Measurements from ENCODE around the gene SLC27A2.

SLC27A2 gene

DNA sequence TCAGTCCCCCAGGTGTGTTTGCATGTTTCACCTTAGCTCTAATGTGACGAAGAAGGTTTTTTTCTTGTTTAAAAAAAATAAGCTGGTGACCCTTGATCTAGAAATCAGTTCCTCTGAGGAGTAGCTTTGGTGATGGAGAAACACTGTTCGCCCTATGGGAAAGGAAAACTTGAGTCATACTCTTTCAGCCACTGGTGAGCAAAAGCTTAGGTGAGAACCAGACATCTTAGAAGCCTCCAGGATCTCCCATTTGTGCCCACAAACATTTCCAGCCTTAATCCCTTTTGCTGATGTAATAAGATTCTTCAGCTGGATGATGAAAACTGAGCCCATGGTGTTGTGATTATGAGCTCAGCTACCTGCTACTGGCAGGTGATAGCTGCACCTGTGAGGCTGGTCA is 37.8 kb downstream of the SLC27A2 start:
- no peak for TF ChIP-seq ZFX (IDR thresholded peaks at IDR 0.05; ENCODE audit: borderline replicate concordance)
- TF ChIP-seq, protein P1, sequence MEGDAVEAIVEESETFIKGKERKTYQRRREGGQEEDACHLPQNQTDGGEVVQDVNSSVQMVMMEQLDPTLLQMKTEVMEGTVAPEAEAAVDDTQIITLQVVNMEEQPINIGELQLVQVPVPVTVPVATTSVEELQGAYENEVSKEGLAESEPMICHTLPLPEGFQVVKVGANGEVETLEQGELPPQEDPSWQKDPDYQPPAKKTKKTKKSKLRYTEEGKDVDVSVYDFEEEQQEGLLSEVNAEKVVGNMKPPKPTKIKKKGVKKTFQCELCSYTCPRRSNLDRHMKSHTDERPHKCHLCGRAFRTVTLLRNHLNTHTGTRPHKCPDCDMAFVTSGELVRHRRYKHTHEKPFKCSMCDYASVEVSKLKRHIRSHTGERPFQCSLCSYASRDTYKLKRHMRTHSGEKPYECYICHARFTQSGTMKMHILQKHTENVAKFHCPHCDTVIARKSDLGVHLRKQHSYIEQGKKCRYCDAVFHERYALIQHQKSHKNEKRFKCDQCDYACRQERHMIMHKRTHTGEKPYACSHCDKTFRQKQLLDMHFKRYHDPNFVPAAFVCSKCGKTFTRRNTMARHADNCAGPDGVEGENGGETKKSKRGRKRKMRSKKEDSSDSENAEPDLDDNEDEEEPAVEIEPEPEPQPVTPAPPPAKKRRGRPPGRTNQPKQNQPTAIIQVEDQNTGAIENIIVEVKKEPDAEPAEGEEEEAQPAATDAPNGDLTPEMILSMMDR (IDR thresholded peaks at IDR 0.05) = no peak
- H3K27ac ChIP-seq = no peak overlapping the region

DNA sequence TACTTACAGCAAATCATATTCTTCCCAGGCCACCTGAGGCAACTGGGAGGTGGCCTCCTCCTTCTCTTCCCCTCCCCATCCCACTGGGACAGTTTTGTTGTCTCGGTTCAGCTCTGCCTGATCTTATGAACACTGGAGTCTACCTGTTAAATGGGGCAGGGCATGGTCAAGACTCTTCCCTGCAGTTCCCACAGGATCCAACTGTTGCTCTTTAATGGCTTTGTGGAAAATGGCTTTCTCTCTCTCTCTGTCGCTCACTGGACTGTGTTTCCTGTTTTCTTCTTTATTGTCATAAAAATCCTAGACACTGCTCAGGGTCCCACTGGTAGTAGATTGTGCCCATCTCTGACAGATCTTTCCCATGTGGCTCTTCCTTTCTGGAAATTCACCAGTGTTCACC is 40.2 kb downstream of the SLC27A2 start:
- no peak overlapping the region for H3K27ac ChIP-seq
- TF ChIP-seq, protein P1 (IDR thresholded peaks at IDR 0.05) = no peak
- no peak for TF ChIP-seq ZFX (IDR thresholded peaks at IDR 0.05; ENCODE audit: borderline replicate concordance)

DNA sequence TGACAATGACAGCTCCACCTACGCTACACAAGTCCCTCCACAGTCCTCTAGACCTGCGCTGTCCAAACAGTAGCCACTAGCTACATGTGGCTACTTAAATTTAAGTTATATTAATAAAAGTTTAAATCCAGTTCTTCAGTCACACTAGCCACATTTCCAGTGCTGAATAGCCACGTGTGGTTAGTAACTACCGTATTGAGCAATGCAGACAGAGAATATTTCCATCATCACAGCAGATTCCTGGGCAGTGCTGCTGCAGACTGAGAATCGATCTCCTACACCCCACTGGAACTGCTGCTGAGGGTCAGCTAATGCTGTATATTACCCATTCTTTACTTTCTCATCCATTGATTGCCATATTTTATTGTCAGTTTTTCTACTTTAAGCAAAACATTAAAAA is 42.6 kb downstream of the SLC27A2 start:
- H3K27ac ChIP-seq = no peak overlapping the region
- no peak for TF ChIP-seq ZFX (IDR thresholded peaks at IDR 0.05; ENCODE audit: borderline replicate concordance)
- TF ChIP-seq, protein P1 (IDR thresholded peaks at IDR 0.05) = no peak

DNA sequence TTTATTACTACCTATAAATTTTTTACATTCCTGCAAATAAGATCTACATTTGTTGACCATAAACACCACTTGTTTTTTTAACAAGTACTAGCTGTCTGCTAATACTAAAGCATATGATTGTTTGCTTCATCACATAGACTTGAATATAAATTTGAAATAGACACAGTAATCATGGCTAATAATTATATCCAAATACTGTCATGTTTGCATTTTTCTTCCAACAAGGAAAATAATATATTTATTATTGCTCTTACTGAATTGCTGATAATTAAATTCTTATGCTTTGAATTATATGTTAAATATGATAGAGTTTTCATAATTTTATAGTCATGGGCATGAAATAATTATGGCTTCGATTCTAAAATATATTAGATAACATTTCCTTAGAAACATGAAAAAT is 43.1 kb downstream of the SLC27A2 start:
- H3K27ac ChIP-seq = no peak overlapping the region
- TF ChIP-seq, protein P1 (IDR thresholded peaks at IDR 0.05) = no peak
- no peak for TF ChIP-seq ZFX (IDR thresholded peaks at IDR 0.05; ENCODE audit: borderline replicate concordance)

DNA sequence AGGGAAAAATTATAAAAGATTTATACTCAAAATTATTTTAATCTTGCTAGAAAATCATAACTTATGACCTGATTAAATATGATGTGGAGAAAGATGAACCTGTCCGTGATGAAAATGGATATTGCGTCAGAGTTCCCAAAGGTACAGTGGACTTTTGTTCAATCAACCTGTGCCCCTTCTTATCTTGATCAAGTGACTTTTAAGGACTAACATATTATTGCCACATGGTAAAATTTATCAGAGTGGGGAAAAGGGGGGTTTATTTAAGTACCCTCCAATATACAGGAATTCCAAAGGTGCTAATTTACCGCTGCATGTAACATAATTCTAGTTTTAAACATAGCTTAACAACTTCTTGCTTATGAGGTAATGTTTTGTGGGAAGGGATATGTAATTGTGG is 43.9 kb downstream of the SLC27A2 start:
- TF ChIP-seq ZFX (IDR thresholded peaks at IDR 0.05; ENCODE audit: borderline replicate concordance) = no peak
- TF ChIP-seq, protein P1 (IDR thresholded peaks at IDR 0.05) = no peak
- no peak overlapping the region for H3K27ac ChIP-seq

DNA sequence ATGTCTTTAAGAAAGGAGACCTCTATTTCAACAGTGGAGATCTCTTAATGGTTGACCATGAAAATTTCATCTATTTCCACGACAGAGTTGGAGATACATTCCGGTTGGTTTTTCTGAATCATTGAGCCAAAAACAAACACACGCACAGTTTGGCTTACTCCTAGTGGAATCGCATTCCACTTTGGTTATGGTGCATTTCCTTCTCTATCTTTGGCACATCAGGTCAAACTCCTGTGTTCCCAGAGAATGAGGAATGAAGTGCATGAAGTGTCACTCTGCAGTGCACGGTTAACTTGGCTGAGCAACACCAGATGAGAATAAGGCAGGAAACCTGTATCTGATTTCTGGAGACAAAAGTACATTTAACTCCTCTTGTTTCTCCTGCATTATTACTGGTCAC is 45.1 kb downstream of the SLC27A2 start:
- TF ChIP-seq, protein P1 (IDR thresholded peaks at IDR 0.05) = no peak
- TF ChIP-seq ZFX (IDR thresholded peaks at IDR 0.05; ENCODE audit: borderline replicate concordance) = no peak
- no peak overlapping the region for H3K27ac ChIP-seq

DNA sequence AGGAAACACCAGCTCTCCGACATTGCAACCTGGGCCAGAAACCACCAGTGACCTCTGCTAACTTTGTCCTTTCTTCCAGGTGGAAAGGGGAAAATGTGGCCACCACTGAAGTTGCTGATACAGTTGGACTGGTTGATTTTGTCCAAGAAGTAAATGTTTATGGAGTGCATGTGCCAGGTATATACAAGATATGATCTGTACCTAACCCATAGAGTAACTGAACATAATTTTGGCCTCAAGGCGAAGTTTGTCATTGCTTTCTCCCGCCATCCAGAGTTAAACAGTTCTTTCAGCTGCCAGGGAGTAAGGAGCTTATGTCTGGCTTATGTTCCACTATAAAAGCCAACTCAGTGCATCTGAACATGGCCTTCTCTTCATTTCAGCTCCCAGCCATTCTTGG is 46.9 kb downstream of the SLC27A2 start:
- H3K27ac ChIP-seq = peak overlapping the region; percentile 53
- TF ChIP-seq, protein P1 (IDR thresholded peaks at IDR 0.05) = no peak
- no peak for TF ChIP-seq ZFX (IDR thresholded peaks at IDR 0.05; ENCODE audit: borderline replicate concordance)

Data from 22Rv1 (cell line).